NCI-H82 (cell line): ENCODE measurements around the gene HECW1.

Experiments
- DNase-seq: peaks from one replicate; lab custom pipeline; 2025; lab: John Stamatoyannopoulos, UW

Gene HECW1

GRCh38 chr7:43437001-43437400 is 324.6 kb downstream of the HECW1 start:
- DNase-seq = no peak

DNA sequence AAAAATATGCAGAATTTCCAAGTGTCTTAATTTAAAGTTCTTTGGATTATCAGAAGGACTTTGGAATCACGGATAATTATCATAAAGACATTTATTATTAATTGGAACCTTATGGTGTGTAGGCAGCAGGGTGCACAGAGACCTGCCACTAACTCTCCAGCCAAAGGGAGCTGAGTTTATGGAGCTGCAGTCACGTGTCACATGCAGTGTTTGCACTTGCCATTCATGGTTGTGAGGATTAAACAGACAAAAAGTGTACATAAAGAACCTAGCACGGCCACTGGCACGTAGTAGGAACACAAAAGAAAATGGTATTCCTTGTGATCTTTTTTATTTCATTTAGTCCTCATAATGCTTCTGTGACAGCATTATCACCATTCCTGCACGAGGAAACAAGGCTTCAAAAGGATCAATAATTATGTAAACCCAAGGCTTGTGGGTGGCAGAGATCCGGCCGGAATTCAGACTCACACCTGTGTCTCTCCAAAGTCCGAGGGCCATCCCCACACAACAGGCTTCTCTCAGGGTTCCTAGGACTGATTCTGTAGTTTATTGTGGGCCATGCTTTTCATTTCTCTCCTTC is 326.5 kb downstream of the HECW1 start:
- no peak for DNase-seq

DNA sequence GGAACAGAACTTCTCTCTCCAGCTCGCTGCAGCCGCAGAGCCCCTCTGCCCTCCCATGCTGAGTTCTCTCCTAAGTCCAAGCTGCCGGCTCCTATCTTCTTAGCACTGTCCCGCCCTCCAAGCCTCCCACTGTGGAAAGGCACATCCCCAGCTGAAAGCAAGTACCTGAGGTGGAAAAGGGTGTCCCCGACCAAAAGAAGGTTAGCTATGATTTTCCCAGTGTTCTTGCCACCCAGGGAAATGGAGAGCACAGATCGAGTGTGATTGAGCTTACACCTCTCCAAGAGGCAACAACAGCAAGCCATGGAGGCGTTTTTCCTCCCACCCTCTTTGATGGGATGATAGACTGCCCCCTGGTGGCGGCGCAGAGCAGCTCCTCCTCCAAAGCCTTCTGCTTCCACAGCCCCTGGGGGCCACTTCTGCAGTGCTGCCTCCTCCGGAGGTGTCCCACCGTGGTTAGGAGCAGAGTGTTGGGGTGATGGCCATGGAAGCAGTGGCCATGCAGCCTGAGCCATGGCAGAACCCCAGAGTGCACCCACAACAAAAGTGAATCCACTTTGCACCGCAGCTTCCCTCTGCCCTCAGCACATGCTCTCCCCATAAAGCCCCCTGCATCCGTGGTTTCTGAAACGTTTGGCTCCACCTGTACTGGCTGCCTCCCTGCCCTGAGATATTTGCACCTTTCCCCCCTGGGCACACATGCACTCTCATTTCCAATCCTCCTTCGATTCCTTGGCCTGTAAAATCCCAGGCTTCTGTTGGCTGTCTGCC is 327.4 kb downstream of the HECW1 start:
- peak; percentile 83 for DNase-seq

DNA sequence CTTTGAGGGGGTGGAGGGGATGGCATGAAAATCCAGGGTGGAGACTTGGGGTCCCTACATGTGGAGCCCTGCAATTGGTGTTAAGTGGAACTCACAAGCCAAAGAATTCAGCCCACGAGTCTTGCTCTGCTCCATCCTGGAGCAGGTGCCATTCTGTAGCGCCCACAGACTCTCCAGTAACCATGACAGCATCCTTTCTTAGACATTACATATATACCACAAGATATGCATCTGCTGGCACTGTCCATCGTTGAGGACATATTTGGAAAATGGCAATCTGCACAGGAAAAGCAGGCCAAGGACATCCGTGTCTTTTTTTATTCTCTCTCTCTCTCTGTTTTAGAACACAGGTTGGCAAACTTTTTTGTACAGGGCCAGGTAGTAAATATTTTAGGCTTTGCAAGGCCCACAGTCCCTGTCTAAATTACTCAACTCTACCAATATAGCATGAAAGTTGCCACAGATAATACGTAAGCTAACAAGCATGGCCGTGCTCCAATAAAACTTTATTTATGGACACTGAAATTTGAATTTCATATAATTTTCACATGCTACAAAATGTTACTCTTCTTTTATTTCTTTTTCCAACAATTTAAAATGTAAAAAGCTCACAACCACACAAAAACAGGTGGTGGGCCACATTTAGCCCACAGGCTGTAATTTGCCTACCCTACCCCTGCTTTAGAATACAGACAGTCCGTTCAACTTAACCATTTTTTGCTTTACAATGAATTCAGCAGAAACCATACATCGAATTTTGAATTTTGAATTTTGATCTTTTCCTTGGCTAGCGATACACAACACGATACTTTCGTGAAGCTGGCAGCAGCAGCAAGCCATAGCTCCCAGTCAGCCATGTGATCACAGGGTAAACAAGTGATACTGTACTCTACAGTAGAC is 329.0 kb downstream of the HECW1 start:
- DNase-seq = no peak

GRCh38 chr7:43443381-43443780 is 330.9 kb downstream of the HECW1 start:
- no peak for DNase-seq

DNA sequence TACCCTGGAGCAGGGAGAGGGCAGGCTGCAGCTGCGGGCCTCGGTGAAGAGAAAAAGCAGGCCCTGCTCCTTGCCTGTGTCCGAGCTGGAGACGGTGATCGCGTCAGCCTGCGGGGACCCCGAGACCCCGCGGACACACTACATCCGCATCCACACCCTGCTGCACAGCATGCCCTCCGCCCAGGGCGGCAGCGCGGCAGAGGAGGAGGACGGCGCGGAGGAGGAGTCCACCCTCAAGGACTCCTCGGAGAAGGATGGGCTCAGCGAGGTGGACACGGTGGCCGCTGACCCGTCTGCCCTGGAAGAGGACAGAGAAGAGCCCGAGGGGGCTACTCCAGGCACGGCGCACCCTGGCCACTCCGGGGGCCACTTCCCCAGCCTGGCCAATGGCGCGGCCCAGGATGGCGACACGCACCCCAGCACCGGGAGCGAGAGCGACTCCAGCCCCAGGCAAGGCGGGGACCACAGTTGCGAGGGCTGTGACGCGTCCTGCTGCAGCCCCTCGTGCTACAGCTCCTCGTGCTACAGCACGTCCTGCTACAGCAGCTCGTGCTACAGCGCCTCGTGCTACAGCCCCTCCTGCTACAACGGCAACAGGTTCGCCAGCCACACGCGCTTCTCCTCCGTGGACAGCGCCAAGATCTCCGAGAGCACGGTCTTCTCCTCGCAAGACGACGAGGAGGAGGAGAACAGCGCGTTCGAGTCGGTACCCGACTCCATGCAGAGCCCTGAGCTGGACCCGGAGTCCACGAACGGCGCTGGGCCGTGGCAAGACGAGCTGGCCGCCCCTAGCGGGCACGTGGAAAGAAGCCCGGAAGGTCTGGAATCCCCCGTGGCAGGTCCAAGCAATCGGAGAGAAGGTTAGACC is 332.5 kb downstream of the HECW1 start:
- no peak for DNase-seq

DNA sequence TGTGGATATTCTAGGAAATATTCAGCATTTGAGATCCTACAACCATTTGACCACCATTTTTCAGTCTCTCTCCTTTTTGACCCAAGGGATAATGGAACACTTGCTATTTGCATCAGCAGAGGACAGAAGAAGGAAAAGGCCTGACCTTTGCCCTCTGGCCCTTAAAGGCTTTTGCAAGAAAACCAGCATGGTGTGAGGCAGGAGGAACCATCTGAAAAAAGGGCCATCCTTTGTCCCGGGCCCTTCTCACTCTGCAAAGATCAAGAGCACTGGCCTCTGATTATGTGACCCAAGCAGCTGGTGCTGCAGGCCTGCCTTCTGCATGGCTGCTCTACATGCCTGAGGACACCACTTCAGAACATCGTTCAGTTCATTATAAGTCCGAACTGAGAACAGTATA is 337.1 kb downstream of the HECW1 start:
- no peak for DNase-seq

DNA sequence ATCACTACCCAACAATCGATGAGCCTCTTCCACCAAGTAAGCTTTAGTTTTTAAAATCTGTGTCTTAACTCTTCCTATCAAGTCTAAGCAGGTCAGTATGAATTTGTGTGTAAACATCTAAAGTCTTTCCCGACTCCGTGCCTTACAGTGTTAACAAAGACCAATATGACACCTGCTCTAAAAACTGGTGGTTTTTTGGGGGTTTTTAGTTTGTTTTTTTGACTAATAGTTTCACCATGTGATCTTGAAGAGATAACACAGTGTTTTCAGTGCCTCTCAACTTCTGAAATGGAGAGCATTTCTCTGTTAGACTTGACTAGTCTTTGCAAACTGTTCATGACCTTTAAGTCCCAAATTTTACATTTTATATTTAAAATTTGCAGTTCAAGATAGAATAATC is 338.4 kb downstream of the HECW1 start:
- DNase-seq = no peak

DNA sequence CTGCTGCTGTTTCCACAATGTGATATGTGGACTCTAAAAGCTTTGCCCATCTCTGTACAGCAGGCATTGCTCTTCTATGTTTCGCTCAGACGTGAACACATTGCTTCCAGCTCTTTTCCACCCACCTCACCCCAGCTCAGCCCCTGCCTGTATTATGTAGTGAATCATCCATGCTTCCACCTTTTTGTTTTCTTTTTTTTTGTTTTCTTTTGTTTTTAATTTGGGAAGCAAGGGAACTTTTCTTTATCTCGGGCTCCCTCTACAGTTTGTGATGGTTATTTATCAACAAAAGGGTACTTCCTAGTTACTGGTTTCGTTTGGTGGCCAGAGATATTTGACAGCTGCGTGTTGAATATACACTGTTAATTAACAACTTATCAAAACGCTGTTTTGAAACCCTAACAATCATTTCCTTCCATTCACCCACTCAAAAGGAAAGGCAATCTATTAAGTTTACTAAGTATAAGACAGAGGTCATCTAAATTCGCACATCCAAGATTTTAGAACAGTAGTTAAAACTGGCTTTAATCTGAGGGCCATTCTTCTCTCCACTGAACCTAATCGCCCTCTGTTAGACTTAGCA is 342.6 kb downstream of the HECW1 start:
- peak; percentile 39 for DNase-seq

DNA sequence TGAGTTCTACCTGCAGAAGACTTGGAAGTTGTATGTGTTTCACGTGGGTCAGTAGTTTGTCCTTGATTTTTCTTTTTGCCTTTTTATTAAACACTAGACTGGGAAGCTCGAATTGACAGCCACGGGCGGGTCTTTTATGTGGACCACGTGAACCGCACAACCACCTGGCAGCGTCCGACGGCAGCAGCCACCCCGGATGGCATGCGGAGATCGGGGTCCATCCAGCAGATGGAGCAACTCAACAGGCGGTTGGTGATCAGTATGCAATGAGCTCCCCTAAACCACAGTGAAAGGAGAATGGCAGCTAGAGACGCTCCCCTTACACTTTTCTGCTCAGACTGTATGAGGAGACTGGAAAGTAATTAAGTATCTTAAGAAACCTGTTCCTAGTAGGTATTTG is 343.8 kb downstream of the HECW1 start:
- peak; percentile 26 for DNase-seq

DNA sequence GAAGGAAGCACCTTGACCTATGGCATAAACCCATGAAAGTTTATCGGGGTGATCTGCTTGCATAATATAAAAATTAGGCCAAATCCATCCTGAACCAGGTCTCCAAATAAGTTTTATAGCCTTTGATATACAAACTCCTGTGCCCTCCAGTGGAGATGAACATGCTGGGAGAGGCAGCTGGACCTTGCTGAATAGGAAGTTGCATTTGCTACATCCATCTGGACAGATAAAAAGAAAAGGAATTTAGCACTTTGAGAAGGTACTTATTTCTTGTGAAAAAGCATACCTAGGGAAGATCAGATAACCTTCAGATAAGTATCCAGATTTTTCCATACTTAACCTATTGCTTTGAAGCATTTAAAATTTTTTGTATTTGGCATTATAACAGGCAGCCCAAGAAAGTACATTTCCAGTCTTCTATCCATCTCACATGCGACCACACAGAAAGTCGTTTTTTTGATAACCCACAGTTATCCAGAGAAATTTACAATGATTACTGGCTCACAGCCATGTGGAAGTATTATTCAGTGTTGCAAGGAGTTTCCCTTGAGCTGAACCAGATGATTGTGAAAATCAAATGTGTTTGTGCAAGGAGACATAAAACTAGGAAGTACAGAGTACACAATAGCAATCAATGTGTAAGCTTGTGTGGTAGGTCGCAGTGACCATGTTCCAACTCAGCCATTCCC is 346.0 kb downstream of the HECW1 start:
- DNase-seq = no peak

- DNase-seq = no peak
Observed at GRCh38 chr7:43459019-43459337, 346.5 kb downstream of the HECW1 start.

DNA sequence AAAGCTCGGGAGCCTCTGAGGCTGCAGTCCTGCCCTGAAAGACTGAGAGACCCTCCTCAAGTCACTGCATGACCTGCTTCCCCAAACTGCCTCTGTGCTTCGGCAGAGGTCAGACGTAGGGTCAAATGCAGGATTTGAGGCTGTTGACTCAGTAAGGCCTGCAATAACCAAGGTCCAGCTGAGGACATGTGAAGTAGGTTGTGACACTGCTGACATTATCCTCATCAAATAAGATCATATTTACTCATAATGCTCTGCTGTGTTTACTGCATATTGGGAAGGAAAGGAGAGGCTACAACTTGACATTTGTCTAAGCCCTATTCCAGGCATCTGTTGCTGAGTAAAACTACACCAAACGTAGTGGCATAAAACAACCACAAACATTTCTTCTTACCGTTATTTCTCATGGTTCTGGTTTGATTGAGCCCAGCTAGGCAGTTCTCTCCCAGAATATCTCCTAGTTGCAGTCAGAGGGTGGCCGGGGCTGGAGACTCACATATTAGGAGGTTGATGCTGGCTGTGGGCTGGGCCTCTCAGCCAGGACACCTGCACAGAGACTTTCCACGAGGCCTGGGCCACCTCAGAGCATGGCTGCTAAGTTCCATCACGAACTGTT is 348.4 kb downstream of the HECW1 start:
- DNase-seq = no peak

GRCh38 chr7:43461349-43462024 is 349.0 kb downstream of the HECW1 start:
- no peak for DNase-seq

DNA sequence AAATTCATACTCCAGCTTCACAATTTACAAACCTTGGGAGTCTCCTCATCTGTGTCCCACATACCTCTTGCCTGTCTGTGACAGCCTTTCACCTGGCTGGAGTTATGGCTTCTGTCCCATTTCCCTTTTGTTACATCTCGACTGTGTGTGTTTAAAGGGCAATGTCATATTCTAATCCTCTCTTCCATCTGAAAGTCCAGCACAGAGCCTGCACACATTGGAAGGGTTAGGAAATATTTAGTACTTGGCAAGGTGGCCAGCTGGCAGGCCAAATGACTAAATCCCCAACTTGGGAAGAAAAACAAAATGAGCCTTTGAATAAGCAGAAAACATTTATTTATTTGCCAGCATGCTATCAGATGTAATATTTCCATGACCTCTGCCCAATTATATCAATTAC is 350.4 kb downstream of the HECW1 start:
- no peak for DNase-seq

DNA sequence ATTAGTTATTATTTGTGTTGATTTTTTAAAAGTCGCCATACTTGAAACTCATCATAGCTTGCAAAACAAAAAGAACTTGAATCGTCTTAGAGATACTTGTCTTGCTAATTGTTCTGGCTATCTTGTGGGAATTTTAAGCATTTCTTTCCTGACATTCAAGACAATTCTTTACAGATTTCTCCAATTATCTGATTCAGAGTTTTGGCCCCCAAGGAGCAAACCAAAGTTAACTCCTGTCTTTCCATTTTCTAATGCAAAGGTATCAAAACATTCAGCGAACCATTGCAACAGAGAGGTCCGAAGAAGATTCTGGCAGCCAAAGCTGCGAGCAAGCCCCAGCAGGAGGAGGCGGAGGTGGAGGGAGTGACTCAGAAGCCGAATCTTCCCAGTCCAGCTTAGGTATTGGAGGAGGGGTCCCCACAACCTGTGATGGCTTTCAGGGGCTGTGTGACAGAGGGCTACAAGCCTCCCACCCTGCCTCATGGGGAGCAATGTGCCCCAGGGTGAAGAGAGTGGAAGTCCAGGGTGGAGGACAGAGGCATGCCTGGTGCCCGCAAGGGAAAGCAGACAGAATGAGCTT is 351.0 kb downstream of the HECW1 start:
- no peak for DNase-seq

DNA sequence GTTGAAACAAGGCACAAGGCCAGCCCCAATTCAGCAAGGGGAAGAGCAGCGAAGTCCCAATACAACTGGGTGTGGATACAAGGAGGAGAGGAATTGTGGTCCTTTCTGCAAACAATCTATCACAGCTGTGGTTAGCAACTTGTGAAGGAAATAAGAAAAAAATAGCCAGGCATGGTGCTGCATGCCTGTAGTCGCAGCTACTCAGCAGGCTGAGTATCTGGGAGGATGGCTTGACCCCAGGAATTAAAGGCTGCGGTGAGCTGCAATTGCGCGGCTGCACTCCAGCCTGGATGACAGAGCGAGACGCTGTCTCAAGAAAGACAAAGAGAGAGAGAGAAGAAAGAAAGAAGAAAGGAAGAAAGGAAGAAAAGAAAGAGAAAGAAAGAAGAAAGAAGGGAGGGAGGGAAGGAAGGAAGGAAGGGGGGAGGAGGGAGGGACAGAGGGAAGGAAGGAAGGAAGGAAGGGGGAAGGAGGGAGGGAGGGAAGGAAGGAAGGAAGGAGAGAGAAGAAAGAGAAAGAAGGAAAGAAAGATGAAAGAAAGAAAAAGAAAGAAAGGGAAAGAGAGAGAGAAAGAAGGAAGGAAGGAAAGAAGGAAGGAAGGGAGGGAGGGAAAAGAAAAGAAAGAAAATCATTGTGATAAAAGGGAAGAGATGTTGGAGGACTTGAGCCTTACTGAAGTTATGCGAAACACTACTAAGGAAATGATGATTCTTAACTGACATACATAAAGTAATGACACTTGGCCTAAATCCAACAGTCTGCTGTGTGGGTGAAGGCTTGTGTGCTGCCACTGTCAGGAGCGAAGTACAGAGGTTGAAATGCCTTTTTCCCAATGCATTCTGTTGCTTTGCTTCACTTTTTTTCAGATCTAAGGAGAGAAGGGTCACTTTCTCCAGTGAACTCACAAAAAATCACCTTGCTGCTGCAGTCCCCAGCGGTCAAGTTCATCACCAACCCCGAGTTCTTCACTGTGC is 353.4 kb downstream of the HECW1 start:
- no peak for DNase-seq

DNA sequence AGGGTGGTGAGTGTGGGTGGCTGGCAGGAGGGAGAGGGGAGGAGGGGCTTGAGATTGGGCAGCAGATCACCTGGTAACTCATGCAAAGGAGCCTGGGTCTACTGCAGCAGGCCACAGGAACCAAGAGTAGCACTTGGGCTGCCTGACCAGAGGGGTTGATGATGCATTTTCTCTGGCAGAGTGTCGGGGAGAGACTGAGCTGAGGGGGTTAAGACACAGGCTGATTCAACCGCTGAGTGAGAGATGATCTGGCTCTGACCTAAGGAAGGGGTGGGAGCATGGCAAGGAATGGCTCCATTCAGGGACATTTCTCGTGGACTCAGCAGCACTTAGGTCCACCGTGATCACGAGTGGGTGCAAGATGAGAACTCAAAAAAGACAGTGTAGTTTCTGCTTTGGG is 355.0 kb downstream of the HECW1 start:
- no peak for DNase-seq

DNA sequence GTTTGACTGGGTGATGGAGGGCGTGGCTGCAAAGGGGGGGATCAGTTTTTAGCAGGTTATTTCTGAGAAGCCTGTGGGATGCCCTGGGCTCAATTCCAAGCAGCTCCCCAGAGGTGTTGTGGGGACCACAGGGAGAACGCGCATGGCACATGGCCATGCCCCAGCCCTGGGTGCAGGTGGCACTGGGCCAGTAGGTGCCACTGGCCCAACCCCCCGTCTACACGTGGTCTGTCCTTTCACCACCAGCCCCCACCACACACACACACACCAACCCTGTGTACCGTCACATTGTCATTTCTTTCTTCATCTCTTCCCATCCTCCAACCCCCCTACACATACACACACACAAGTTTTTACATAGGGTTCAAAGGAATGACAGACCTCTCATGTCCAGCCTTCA is 355.4 kb downstream of the HECW1 start:
- DNase-seq = no peak
